K562 (cell line): ENCODE data around the gene CYYR1. TPM values are rescaled to one million over a fixed set of nuclear protein-coding genes. Genes with fewer than 3 reads are reported as not detected.

Experiments used
- ATAC-seq: fragments of 200-7000 bp; cut with Tn5 transposase; 3 replicates; pipeline ENCODE4 v1.9.1; 2020; ENCODE audit warnings: moderate library complexity
- BruUV-seq: library from RNA; stranded (reverse); fragments of 400-500 nt; replicated peaks from 2 replicates; lab custom pipeline; 2021; lab: Mats Ljungman, UMichigan
- CTCF ChIA-PET: fragments of 300-600 bp; formaldehyde crosslinking; extraction: SDS; loops from one replicate; lab custom pipeline; 2021; ENCODE audit warnings: low intra/inter-chr PET ratio; lab: Yijun Ruan, JAX
- POLR2A ChIA-PET: fragments of 300-600, 350-650 bp; sonication (Branson Sonifier 250); formaldehyde crosslinking; extraction: SDS; loops from one replicate; lab custom pipeline; 2021; ENCODE audit warnings: antibody characterized with exemption, inconsistent platforms; lab: Yijun Ruan, JAX
- DNase-seq, 4 experiments: peaks; one replicate each; pipeline versions ENCODE4 v3.0.0 to v3.0.0-alpha.2; 2011 to 2018; ENCODE audit warnings: low spot score in 3 of 4, mixed read lengths in 3 of 4; ENCODE audit errors: extremely low read depth in 1 of 4
- FAIRE-seq: peaks from 2 replicates; lab custom pipeline; 2011; peaks lifted over from hg19 to GRCh38; lab: Jason Lieb, UNC
- H2AFZ ChIP-seq: 2 replicates; pipeline ENCODE4 v1.6.0; 2011; ENCODE audit warnings: low read depth, low read length, control low read depth, inconsistent platforms
- H3K27ac ChIP-seq: fragments of 200-600 bp; 3 replicates; pipeline ENCODE4 v1.8.0; 2011; ENCODE audit warnings: low read depth, mild to moderate bottlenecking, control low read depth, inconsistent platforms, low read length, moderate library complexity, mixed read lengths; ENCODE audit errors: extremely low read depth
- H3K27me3 ChIP-seq, 2 experiments: fragments of 300-600 bp in 1 of 2; 2 replicates in 1 of 2; 3 replicates in 1 of 2; pipeline versions ENCODE4 v1.6.0 to v1.8.0; 2011; ENCODE audit warnings: inconsistent platforms in 2 of 2, low read length in 2 of 2, mild to moderate bottlenecking in 1 of 2, mixed read lengths in 1 of 2, moderate library complexity in 1 of 2; ENCODE audit not compliant: control insufficient read depth in 2 of 2, insufficient read depth in 2 of 2
- H3K36me3 ChIP-seq: fragments of 300-600 bp; 3 replicates; pipeline ENCODE4 v1.8.0; 2011; ENCODE audit warnings: mild to moderate bottlenecking, low read length, inconsistent platforms; ENCODE audit not compliant: control insufficient read depth, insufficient read depth
- H3K4me1 ChIP-seq, 2 experiments: fragments of 200-600 bp in 1 of 2; replicated peaks in 1 of 2; 2 replicates in 1 of 2; 3 replicates in 1 of 2; pipeline versions ENCODE4 v1.5.1 to v1.8.0; 2011; ENCODE audit warnings: inconsistent platforms in 2 of 2, low read length in 2 of 2, mild to moderate bottlenecking in 1 of 2, mixed read lengths in 1 of 2, moderate library complexity in 1 of 2; ENCODE audit not compliant: control insufficient read depth in 2 of 2, insufficient read depth in 2 of 2
- H3K4me2 ChIP-seq: 2 replicates; pipeline ENCODE4 v1.6.1; 2011; ENCODE audit warnings: low read length, control low read depth, inconsistent platforms, mixed read lengths; ENCODE audit not compliant: insufficient read depth
- H3K4me3 ChIP-seq: fragments of 200-600 bp; sonication (generic), shearing (Covaris generic); 2 replicates; pipeline ENCODE4 v1.5.1; 2016; ENCODE audit warnings: control low read depth, inconsistent platforms
- H3K79me2 ChIP-seq: fragments of 200-600 bp; 3 replicates; pipeline ENCODE4 v1.8.0; 2011; ENCODE audit warnings: low read length, inconsistent platforms; ENCODE audit not compliant: control insufficient read depth, insufficient read depth
- H3K9ac ChIP-seq, 2 experiments: 2 replicates each; pipeline versions ENCODE4 v1.6.0 to v1.6.1; 2011; ENCODE audit warnings: low read depth in 2 of 2, low read length in 2 of 2, control low read depth in 1 of 2, inconsistent platforms in 1 of 2, mild to moderate bottlenecking in 1 of 2, mixed read lengths in 1 of 2; ENCODE audit not compliant: insufficient read depth in 1 of 2
- H3K9me1 ChIP-seq: one replicate; pipeline ENCODE4 v1.6.0; 2011; ENCODE audit warnings: inconsistent platforms, mild to moderate bottlenecking, low read length, moderate library complexity; ENCODE audit not compliant: control insufficient read depth, insufficient read depth
- H3K9me3 ChIP-seq: replicated peaks from 2 replicates; pipeline ENCODE4 v1.5.1; 2011; ENCODE audit warnings: low read depth, low read length, inconsistent platforms; ENCODE audit not compliant: control insufficient read depth, insufficient read depth
- H4K20me1 ChIP-seq: replicated peaks from 2 replicates; pipeline ENCODE4 v1.6.1; 2011; ENCODE audit warnings: low read length, inconsistent platforms, mixed read lengths; ENCODE audit not compliant: control insufficient read depth, insufficient read depth
- BRCA1 ChIP-seq, 2 experiments: fragments of 450-650 bp in 1 of 2; sonication (generic) in 1 of 2; formaldehyde crosslinking in 1 of 2; IDR thresholded peaks; 2 replicates each; pipeline versions ENCODE4 v1.5.0 to v1.6.1; 2017 to 2020; ENCODE audit warnings: mild to moderate bottlenecking in 1 of 2, missing genetic modification reagents in 1 of 2
- CHD7 ChIP-seq: fragments of 200-600 bp; sonication (generic); IDR thresholded peaks from one replicate; pipeline ENCODE4 v1.6.1; 2012; ENCODE audit warnings: mild to moderate bottlenecking, low read depth, low read length, inconsistent platforms
- HIVEP1 ChIP-seq: fragments of 250-450 bp; sonication (Bioruptor Pico); IDR thresholded peaks from 2 replicates; pipeline ENCODE4 v1.4.0; 2020; ENCODE audit warnings: mild to moderate bottlenecking
- RBM22 ChIP-seq: fragments of 200-400 bp; formaldehyde crosslinking; IDR thresholded peaks from 2 replicates; pipeline ENCODE4 v1.6.1; 2018; ENCODE audit warnings: low read length, low read depth; ENCODE audit not compliant: poor library complexity, severe bottlenecking
- RFX1 ChIP-seq: fragments of 450-650 bp; IDR thresholded peaks from 2 replicates; pipeline ENCODE4 v1.6.1; 2016; ENCODE audit warnings: mild to moderate bottlenecking, moderate library complexity
- SNIP1 ChIP-seq: fragments of 450-650 bp; IDR thresholded peaks from 2 replicates; pipeline ENCODE4 v1.7.1; 2017; ENCODE audit warnings: low read depth, mild to moderate bottlenecking
- WGBS: fragments of 100-300 bp; shearing (Covaris generic); methylation state at CpG from one replicate; pipeline ENCODE4 v1.1.6; 2016; ENCODE audit warnings: low coverage, mixed read lengths; ENCODE audit not compliant: insufficient coverage; ENCODE audit errors: missing lambda C conversion rate; 5-methylcytosine and 5-hydroxymethylcytosine counted together
- in situ Hi-C: fragments of 300-500 bp; cut with MboI; formaldehyde crosslinking; loops from 4 replicates; pipeline ENCODE4 v1.15.0; 2018; ENCODE audit warnings: inconsistent platforms, mixed read lengths
- intact Hi-C: fragments of 100-400 bp; cut with micrococcal nuclease; formaldehyde crosslinking; loops from 2 replicates; pipeline ENCODE4 v1.14.2; 2022
- polyA plus RNA-seq, 8 experiments: library from polyadenylated mRNA; depleted of rRNA in 4 of 8; stranded (reverse) in 5 of 8; unstranded in 3 of 8; fragments of >200 nt; fragmentation: Nextera tagmentation in 2 of 8; fragmentation: Illumina TruSeq in 1 of 8; extraction: Ambion mirVana in 2 of 8; extraction: Trizol in 1 of 8; gene quantifications; 2 replicates each; pipeline versions ENCODE4 v1.2.1 to v1.2.3, GENCODE V29; 2011 to 2014; ENCODE audit warnings: inconsistent platforms in 1 of 8, missing spikeins in 1 of 8
- total RNA-seq, 7 experiments: library from RNA; depleted of rRNA in 6 of 7; stranded (reverse); fragments of >200 nt in 6 of 7; fragmentation: Illumina TruSeq in 2 of 7; extraction: Trizol in 2 of 7; gene quantifications; 2 replicates each; pipeline versions ENCODE4 v1.2.1 to v1.2.3, GENCODE V29; 2011 to 2021; ENCODE audit warnings: low replicate concordance in 1 of 7

Gene CYYR1
- total and polyA plus RNA-seq, 9 of the 15 experiments (the other 6 are each of a cell fraction or from before 2014, with no cell fraction given) = not detected

- H3K4me2 ChIP-seq = no peak overlapping the region
- no peak overlapping the region for H3K4me3 ChIP-seq
- 2% methylated on average over 10 of the region's 10 CpGs for WGBS
- H3K9me1 ChIP-seq = no peaks in the 10 kb centered on the region
- H3K9me3 ChIP-seq = no peaks in the 10 kb centered on the region; the same call in 1 of the 2 replicates
- ATAC-seq (no peak), FAIRE-seq (no peak), DNase-seq (no peak)
- H3K27ac ChIP-seq = no peak overlapping the region
- no peak for TF ChIP-seq HIVEP1 (CRISPR knock-in tag)
- no peak for TF ChIP-seq RFX1
- TF ChIP-seq BRCA1 (IDR thresholded peaks at IDR 0.05) = no peak
- TF ChIP-seq BRCA1 (CRISPR knock-in tag; IDR thresholded peaks at IDR 0.05) = no peak
- TF ChIP-seq SNIP1 = no peak
- no peak for TF ChIP-seq CHD7
- TF ChIP-seq RBM22 = no peak
- H4K20me1 ChIP-seq = no peaks in the 10 kb centered on the region
- no peaks in the 10 kb centered on the region for H3K4me1 ChIP-seq
- ChIA-PET POLR2A (no interaction called here), CTCF (no interaction called here)
- H2AFZ ChIP-seq = no peak overlapping the region
- no peak overlapping the region for H3K9ac ChIP-seq
- BruUV-seq = no TSS peak
- intact Hi-C loops = no loop called here
- H3K27me3 ChIP-seq = no peaks in the 10 kb centered on the region
- no peaks in the 10 kb centered on the region for H3K79me2 ChIP-seq
- in situ Hi-C loops = no loop called here
- no peaks in the 10 kb centered on the region for H3K36me3 ChIP-seq
Observed at GRCh38 chr21:26495283-26495849, 77.7 kb downstream of the CYYR1 start.
